Subcutaneous abdominal adipose tissue (tissue), 5 donors: ENCODE measurements around the gene FBXO48.

Source experiments
- H3K27ac ChIP-seq: one replicate; pipeline ENCODE4 v1.7.0; 2013; ENCODE audit warnings: low read depth, mild to moderate bottlenecking, inconsistent platforms, low read length, moderate library complexity
- H3K27me3 ChIP-seq, 5 donors: one replicate each; pipeline ENCODE4 v1.7.0; 2013; ENCODE audit warnings: low read length in 5 of 5, inconsistent platforms in 1 of 5; ENCODE audit not compliant: control insufficient read depth in 5 of 5, insufficient read depth in 4 of 5
- H3K36me3 ChIP-seq, 5 donors: one replicate each; pipeline ENCODE4 v1.7.0; 2013; ENCODE audit warnings: low read length in 5 of 5; ENCODE audit not compliant: control insufficient read depth in 5 of 5, insufficient read depth in 5 of 5
- H3K4me1 ChIP-seq, 5 donors: one replicate each; pipeline ENCODE4 v1.7.0; 2013; ENCODE audit warnings: low read length in 5 of 5, mild to moderate bottlenecking in 3 of 5, moderate library complexity in 1 of 5; ENCODE audit not compliant: control insufficient read depth in 5 of 5, insufficient read depth in 5 of 5
- H3K4me3 ChIP-seq, 5 donors: one replicate each; pipeline ENCODE4 v1.7.0; 2013; ENCODE audit warnings: low read length in 5 of 5, low read depth in 1 of 5
- H3K9ac ChIP-seq, 5 donors: one replicate each; pipeline ENCODE4 v1.7.0; 2013; ENCODE audit warnings: low read length in 5 of 5, mild to moderate bottlenecking in 4 of 5, moderate library complexity in 3 of 5
- H3K9me3 ChIP-seq, 5 donors: one replicate each; pipeline ENCODE4 v1.7.0; 2013; ENCODE audit warnings: low read length in 5 of 5; ENCODE audit not compliant: control insufficient read depth in 5 of 5
- donor health status: healthy.
- donor health status: healthy.
- donor health status: healthy.
- donor health status: healthy.
- donor health status: healthy.

FBXO48 gene

GRCh38 chr2:68441179-68441993 is 25.7 kb downstream of the FBXO48 start:
- Histone ChIP-seq H3K36me3 (no peaks in the 10 kb centered on the region), H3K9me3 (no peaks in the 10 kb centered on the region), H3K27me3 (no peaks in the 10 kb centered on the region), H3K9ac (peak overlapping the region in 1 of 5 donors; percentile 63), H3K27ac (peak overlapping the region; percentile 91), H3K4me3 (no peak overlapping the region), H3K4me1 (peaks cover 4 to 27% (median 21%) of the 10 kb centered on the region in 5 donors)

GRCh38 chr2:68438455-68439303 is 28.4 kb downstream of the FBXO48 start:
- H3K27me3 ChIP-seq: no peaks in the 10 kb centered on the region
- H3K4me3 ChIP-seq: peak overlapping the region in 1 of 5 donors; percentile 6
- peaks cover 4 to 50% (median 31%) of the 10 kb centered on the region in 5 donors for H3K4me1 ChIP-seq
- H3K9me3 ChIP-seq: no peaks in the 10 kb centered on the region
- H3K27ac ChIP-seq: no peak overlapping the region
- no peaks in the 10 kb centered on the region for H3K36me3 ChIP-seq
- H3K9ac ChIP-seq: peak overlapping the region in 1 of 5 donors; percentile 8

- Histone ChIP-seq H3K27me3 (no peaks in the 10 kb centered on the region), H3K9ac (peak overlapping the region in 2 of 5 donors; percentile 58 to 67), H3K4me3 (no peak overlapping the region), H3K36me3 (no peaks in the 10 kb centered on the region), H3K9me3 (no peaks in the 10 kb centered on the region), H3K4me1 (peaks cover 0 to 70% (median 51%) of the 10 kb centered on the region in 5 donors), H3K27ac (peak overlapping the region; percentile 87)
Observed at GRCh38 chr2:68436270-68436669, 30.8 kb downstream of the FBXO48 start.

GRCh38 chr2:68435615-68436014 is 31.5 kb downstream of the FBXO48 start:
- H3K9me3 ChIP-seq: no peaks in the 10 kb centered on the region
- H3K9ac ChIP-seq: peak overlapping the region in 1 of 5 donors; percentile 58
- peaks cover 0 to 67% (median 47%) of the 10 kb centered on the region in 5 donors for H3K4me1 ChIP-seq
- no peak overlapping the region for H3K4me3 ChIP-seq
- H3K27me3 ChIP-seq: no peaks in the 10 kb centered on the region
- peak overlapping the region; percentile 87 for H3K27ac ChIP-seq
- no peaks in the 10 kb centered on the region for H3K36me3 ChIP-seq

GRCh38 chr2:68434981-68435380 is 32.1 kb downstream of the FBXO48 start:
- Histone ChIP-seq H3K9me3 (no peaks in the 10 kb centered on the region), H3K36me3 (no peaks in the 10 kb centered on the region), H3K9ac (peak overlapping the region in 1 of 5 donors; percentile 8), H3K27me3 (no peaks in the 10 kb centered on the region), H3K4me3 (no peak overlapping the region), H3K27ac (peak overlapping the region; percentile 87), H3K4me1 (peaks cover 0 to 67% (median 44%) of the 10 kb centered on the region in 5 donors)

- Histone ChIP-seq H3K4me3 (peak overlapping the region in 1 of 5 donors; percentile 23), H3K9ac (no peak overlapping the region), H3K9me3 (no peaks in the 10 kb centered on the region), H3K27ac (no peak overlapping the region), H3K36me3 (no peaks in the 10 kb centered on the region), H3K27me3 (no peaks in the 10 kb centered on the region), H3K4me1 (peaks cover 0 to 82% (median 56%) of the 10 kb centered on the region in 5 donors)
Observed at GRCh38 chr2:68432696-68433658, 34.1 kb downstream of the FBXO48 start.

- Histone ChIP-seq H3K36me3 (no peaks in the 10 kb centered on the region), H3K4me3 (no peak overlapping the region), H3K9ac (no peak overlapping the region), H3K27me3 (no peaks in the 10 kb centered on the region), H3K4me1 (peaks cover 0 to 89% (median 62%) of the 10 kb centered on the region in 5 donors), H3K9me3 (no peaks in the 10 kb centered on the region), H3K27ac (peak overlapping the region; percentile 86)
Observed at GRCh38 chr2:68431316-68431972, 35.6 kb downstream of the FBXO48 start.

GRCh38 chr2:68429311-68429826 is 37.7 kb downstream of the FBXO48 start:
- Histone ChIP-seq H3K27me3 (no peaks in the 10 kb centered on the region), H3K36me3 (no peaks in the 10 kb centered on the region), H3K4me3 (no peak overlapping the region), H3K4me1 (peaks cover 0 to 74% (median 54%) of the 10 kb centered on the region in 5 donors), H3K9me3 (no peaks in the 10 kb centered on the region), H3K9ac (peak overlapping the region in 1 of 5 donors; percentile 54), H3K27ac (peak overlapping the region; percentile 86)

GRCh38 chr2:68428746-68429145 is 38.3 kb downstream of the FBXO48 start:
- H3K9ac ChIP-seq: peak overlapping the region in 2 of 5 donors; percentile 4 to 54
- H3K4me3 ChIP-seq: no peak overlapping the region
- H3K27me3 ChIP-seq: no peaks in the 10 kb centered on the region
- H3K4me1 ChIP-seq: peaks cover 0 to 68% (median 54%) of the 10 kb centered on the region in 5 donors
- H3K27ac ChIP-seq: peak overlapping the region; percentile 86
- H3K36me3 ChIP-seq: no peaks in the 10 kb centered on the region
- H3K9me3 ChIP-seq: no peaks in the 10 kb centered on the region
